Measurements from ENCODE around the gene RABL2A.
"Not testable (repeated sequence)": the region's sequence is repeated elsewhere in the genome, so short reads cannot be mapped to it uniquely, and the experiment has no call there.

RABL2A gene

GRCh38 chr2:113626616-113627330, at the start of gene RABL2A:
Gene RABL2A, plus strand, starts transcription at chr2:113627266. Its CDS starts 1,341 bp downstream, at chr2:113628607.
- peak; percentile 89 for DNase-seq

GRCh38 chr2:113578508-113578907, 48.6 kb upstream of the RABL2A start:
- DNase-seq = not testable (repeated sequence)

- DNase-seq = not testable (repeated sequence)
Observed at GRCh38 chr2:113582473-113582872, 44.6 kb upstream of the RABL2A start.

- DNase-seq = peak; percentile 91
Observed at GRCh38 chr2:113583521-113584225, 43.4 kb upstream of the RABL2A start.

GRCh38 chr2:113584311-113585092, 42.6 kb upstream of the RABL2A start:
- DNase-seq = not testable (repeated sequence)

- DNase-seq = peak; percentile 47
Observed at GRCh38 chr2:113587201-113587600, 39.9 kb upstream of the RABL2A start.

- not testable (repeated sequence) for DNase-seq
Observed at GRCh38 chr2:113589591-113589990, 37.5 kb upstream of the RABL2A start.

GRCh38 chr2:113591926-113592325, 35.1 kb upstream of the RABL2A start:
- not testable (repeated sequence) for DNase-seq

- not testable (repeated sequence) for DNase-seq
Observed at GRCh38 chr2:113593280-113593679, 33.8 kb upstream of the RABL2A start.

GRCh38 chr2:113595725-113596124, 31.3 kb upstream of the RABL2A start:
- not testable (repeated sequence) for DNase-seq

- DNase-seq = not testable (repeated sequence)
Observed at GRCh38 chr2:113597164-113597563, 29.9 kb upstream of the RABL2A start.

- DNase-seq = not testable (repeated sequence)
Observed at GRCh38 chr2:113597572-113597971, 29.5 kb upstream of the RABL2A start.

GRCh38 chr2:113598180-113598579, 28.9 kb upstream of the RABL2A start:
- DNase-seq = not testable (repeated sequence)

- DNase-seq = not testable (repeated sequence)
Observed at GRCh38 chr2:113598738-113599137, 28.3 kb upstream of the RABL2A start.

GRCh38 chr2:113599208-113599607, 27.9 kb upstream of the RABL2A start:
- DNase-seq = not testable (repeated sequence)

- DNase-seq = peak; percentile 46
Observed at GRCh38 chr2:113602040-113602769, 24.9 kb upstream of the RABL2A start.

GRCh38 chr2:113602869-113603466, 24.1 kb upstream of the RABL2A start:
- DNase-seq = no peak

GRCh38 chr2:113603467-113604084, 23.5 kb upstream of the RABL2A start:
- peak; percentile 92 for DNase-seq

- DNase-seq = peak; percentile 90
Observed at GRCh38 chr2:113604085-113604477, 23.0 kb upstream of the RABL2A start.

- DNase-seq = not testable (repeated sequence)
Observed at GRCh38 chr2:113604661-113605060, 22.4 kb upstream of the RABL2A start.

- DNase-seq = not testable (repeated sequence)
Observed at GRCh38 chr2:113606036-113606435, 21.0 kb upstream of the RABL2A start.

- DNase-seq = not testable (repeated sequence)
Observed at GRCh38 chr2:113609822-113610221, 17.2 kb upstream of the RABL2A start.

Data from right forelimb (tissue), 1 donor.